Ovary (tissue), 9 donors: Measurements from ENCODE around the gene TMEM184A. TPM values are rescaled to one million over a fixed set of nuclear protein-coding genes. Genes with fewer than 3 reads are reported as not detected.
A peak's percentile ranks its signal among the peaks of the same experiment; 100 is the strongest.

Experiments
- DNase-seq, 5 donors: peaks; one replicate each; pipeline ENCODE4 v3.0.0-alpha.2; 2019 to 2020
- H3K27ac ChIP-seq, 2 donors: fragments of 200-600 bp; one replicate each; pipeline versions ENCODE4 v1.5.1 to v1.8.0; 2019 to 2022
- H3K27me3 ChIP-seq: fragments of 200-600 bp; one replicate; pipeline ENCODE4 v1.8.0; 2022
- H3K36me3 ChIP-seq: fragments of 200-600 bp; sonication (generic); one replicate; pipeline ENCODE4 v1.5.1; 2019
- H3K4me1 ChIP-seq: one replicate; pipeline ENCODE4 v1.8.1; 2013; ENCODE audit warnings: mild to moderate bottlenecking, moderate library complexity; ENCODE audit not compliant: insufficient read depth
- H3K4me3 ChIP-seq: fragments of 200-600 bp; sonication (generic); one replicate; pipeline ENCODE4 v1.5.1; 2017
- H3K9me3 ChIP-seq, 2 donors: fragments of 200-600 bp in 1 of 2; sonication (generic) in 1 of 2; one replicate each; pipeline versions ENCODE4 v1.5.1 to v1.8.1; 2013 to 2019; ENCODE audit warnings: mild to moderate bottlenecking in 1 of 2, moderate library complexity in 1 of 2
- CTCF ChIP-seq, 3 donors: fragments of 450-650 bp in 2 of 3; fragments of 200-600 bp in 1 of 3; IDR thresholded peaks; one replicate each; pipeline versions ENCODE4 v1.5.1 to v1.8.0; 2016 to 2022; ENCODE audit warnings: antibody characterized with exemption in 3 of 3, mild to moderate bottlenecking in 1 of 3
- EP300 ChIP-seq: sonication (generic); formaldehyde crosslinking; IDR thresholded peaks from one replicate; pipeline ENCODE4 v1.6.1; 2017; ENCODE audit warnings: antibody characterized with exemption
- POLR2A ChIP-seq: fragments of 450-650 bp; IDR thresholded peaks from one replicate; pipeline ENCODE4 v1.6.1; 2017; ENCODE audit warnings: antibody characterized with exemption, mild to moderate bottlenecking, moderate library complexity
- WGBS, 3 donors: extraction: QIAGEN DNeasy Blood & Tissue Kit in 1 of 3; methylation state at CpG; one replicate each; pipeline versions ENCODE4 v1.1.5 to v1.1.7; 2013 to 2017; 5-methylcytosine and 5-hydroxymethylcytosine counted together
- intact Hi-C, 4 donors: fragments of 100-400 bp; cut with DNase I; formaldehyde crosslinking; loops; one replicate each; pipeline versions ENCODE4 v1.11.0 to v1.15.1; 2022 to 2023
- polyA plus RNA-seq, 2 donors: library from polyadenylated mRNA; stranded (reverse); fragments of 200-250 nt in 1 of 2; fragments of 350-450 nt in 1 of 2; fragmentation: Illumina TruSeq in 1 of 2; extraction: RNeasy Lipid Tissue Mini Kit (QIAGEN cat#74804) in 1 of 2; gene quantifications; one replicate each; pipeline ENCODE4 v1.2.3, GENCODE V29; 2013 to 2014
- total RNA-seq, 7 donors: library from RNA; depleted of rRNA in 2 of 7; stranded (reverse); fragments of >200 nt in 2 of 7; fragmentation: NEBNext Ultra II Directional in 3 of 7; extraction: Animal tissue kit (Norgen Biotek cat#: 25700) in 3 of 7; gene quantifications; one replicate each; pipeline versions ENCODE4 v1.1.0 to v1.2.4, GENCODE V29; 2016 to 2023
- donor health status: DM: no; HTN: no; CAD: no; lungs with moderate emphysema.
- donor health status: DM: no; HTN: no; CAD: no.
- donor health status: Bipolar disorder and iron deficiency.
- donor health status: DM: yes; HTN: yes; CAD: no.
- donor health status: DM: no; HTN: no; CAD: no.
- donor health status: DM: yes; HTN: yes; CAD: no.

TMEM184A gene
- total and polyA plus RNA-seq, 9 donors: 0.05 to 8.4 (median 1.6) TPM; not detected in 2

DNA sequence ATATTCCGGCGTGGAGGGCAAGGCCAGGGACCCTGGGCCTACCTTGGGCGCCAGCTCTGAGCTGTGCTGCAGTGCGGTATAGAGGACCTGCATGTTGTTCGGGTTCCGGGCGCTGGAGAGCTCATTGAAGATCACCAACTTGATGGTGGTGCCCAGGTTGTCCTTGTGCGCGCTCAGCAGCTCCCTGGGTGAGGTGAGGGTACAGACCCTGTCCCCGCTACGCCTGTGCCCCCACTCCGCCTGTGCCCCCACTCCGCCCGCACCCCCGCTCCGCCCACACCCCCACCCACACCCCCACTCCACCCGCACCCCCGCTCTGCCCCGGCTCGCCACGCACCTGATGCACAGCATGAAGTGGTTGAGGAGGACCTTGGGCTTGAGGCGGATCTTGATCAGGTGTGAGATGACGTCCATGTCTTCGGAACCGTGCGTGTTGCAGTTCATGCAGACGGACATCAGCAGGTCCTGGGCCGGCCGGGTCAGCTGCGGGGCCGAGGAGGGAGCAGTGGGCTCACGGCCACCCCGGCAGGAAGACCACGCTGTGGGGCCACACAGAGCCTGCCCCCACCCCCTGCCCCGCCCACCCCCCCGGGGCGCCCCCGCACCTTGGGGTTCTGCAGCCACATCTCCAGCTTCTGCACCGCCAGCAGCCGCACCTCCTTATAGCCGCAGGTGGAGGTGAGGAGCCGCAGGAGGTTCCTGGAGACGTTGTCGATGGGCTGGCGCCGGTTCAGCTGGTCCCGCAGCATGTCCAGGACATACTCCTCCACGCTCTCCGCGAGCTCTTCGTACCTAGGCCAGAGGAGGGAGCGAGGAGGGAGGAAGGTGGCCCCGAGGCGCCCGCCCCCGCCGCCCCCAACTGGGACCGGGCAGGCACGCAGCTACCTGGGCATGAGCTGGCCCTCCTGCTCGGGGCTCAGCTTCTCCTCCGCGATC, 57.4 kb downstream of the TMEM184A start:
- Histone ChIP-seq H3K4me1 (peaks cover 10% of the 10 kb centered on the region), H3K27ac (no peak overlapping the region), H3K4me3 (no peak overlapping the region), H3K27me3 (no peaks in the 10 kb centered on the region), H3K9me3 (no peaks in the 10 kb centered on the region), H3K36me3 (no peaks in the 10 kb centered on the region)
- TF ChIP-seq POLR2A (no peak), CTCF (IDR thresholded peaks at IDR 0.05) (no peak), EP300 (no peak)
- 90 to 93% (median 92%) methylated on average over 54 to 62 of the region's 62 CpGs for WGBS, 3 donors
- DNase-seq: peak in 1 of 5 donors; percentile 35
- intact Hi-C loops: no loop called here

GRCh38 chr7:1497293-1497927, 58.6 kb downstream of the TMEM184A start:
- no peak for DNase-seq
- no peak overlapping the region for H3K27ac ChIP-seq
- no peaks in the 10 kb centered on the region for H3K9me3 ChIP-seq
- TF ChIP-seq CTCF (IDR thresholded peaks at IDR 0.05) (no peak), EP300 (no peak), POLR2A (no peak)
- no peaks in the 10 kb centered on the region for H3K27me3 ChIP-seq
- no peaks in the 10 kb centered on the region for H3K36me3 ChIP-seq
- peaks cover under 1% of the 10 kb centered on the region for H3K4me1 ChIP-seq
- H3K4me3 ChIP-seq: no peak overlapping the region
- WGBS, 3 donors: 87 to 90% (median 90%) methylated on average over 37 of the region's 37 CpGs
- intact Hi-C loops: no loop called here

GRCh38 chr7:1496531-1497292, 59.3 kb downstream of the TMEM184A start:
- Histone ChIP-seq H3K4me1 (no peaks in the 10 kb centered on the region), H3K9me3 (no peaks in the 10 kb centered on the region), H3K4me3 (no peak overlapping the region), H3K27ac (no peak overlapping the region), H3K36me3 (no peaks in the 10 kb centered on the region), H3K27me3 (no peaks in the 10 kb centered on the region)
- 87 to 90% (median 89%) methylated on average over 33 of the region's 33 CpGs for WGBS, 3 donors
- no peak for DNase-seq
- intact Hi-C loops: no loop called here
- no peak for TF ChIP-seq CTCF (IDR thresholded peaks at IDR 0.05)
- no peak for TF ChIP-seq POLR2A

GRCh38 chr7:1495564-1496242, 60.3 kb downstream of the TMEM184A start:
- no peaks in the 10 kb centered on the region for H3K27me3 ChIP-seq
- TF ChIP-seq POLR2A (no peak), CTCF (IDR thresholded peaks at IDR 0.05) (no peak), EP300 (no peak)
- no peak overlapping the region for H3K4me3 ChIP-seq
- H3K36me3 ChIP-seq: no peaks in the 10 kb centered on the region
- intact Hi-C loops: no loop called here
- H3K27ac ChIP-seq: no peak overlapping the region
- no peaks in the 10 kb centered on the region for H3K9me3 ChIP-seq
- no peaks in the 10 kb centered on the region for H3K4me1 ChIP-seq
- no peak for DNase-seq
- 87 to 88% (median 87%) methylated on average over 34 of the region's 34 CpGs for WGBS, 3 donors
